NCI-H82 (cell line): ENCODE data around the gene CYTH3.

ENCODE experiments used
- DNase-seq: peaks from one replicate; lab custom pipeline; 2025; lab: John Stamatoyannopoulos, UW

The CYTH3 gene

GRCh38 chr7:6165521-6166320 lies 106.7 kb downstream of the CYTH3 start:
- no peak for DNase-seq

- no peak for DNase-seq
Measured at GRCh38 chr7:6165075-6165474, 107.3 kb downstream of the CYTH3 start.

GRCh38 chr7:6164491-6164890 lies 107.9 kb downstream of the CYTH3 start:
- DNase-seq = no peak

GRCh38 chr7:6164010-6164409 lies 108.4 kb downstream of the CYTH3 start:
- no peak for DNase-seq

GRCh38 chr7:6163402-6163801 lies 109.0 kb downstream of the CYTH3 start:
- no peak for DNase-seq

- no peak for DNase-seq
Measured at GRCh38 chr7:6162650-6163366, 109.6 kb downstream of the CYTH3 start.

- DNase-seq = no peak
Measured at GRCh38 chr7:6162331-6162620, 110.1 kb downstream of the CYTH3 start.

- DNase-seq = no peak
Measured at GRCh38 chr7:6161463-6162330, 110.7 kb downstream of the CYTH3 start.

- DNase-seq = peak; percentile 96
Measured at GRCh38 chr7:6160191-6160623, 112.2 kb downstream of the CYTH3 start.

GRCh38 chr7:6159524-6160031 lies 112.8 kb downstream of the CYTH3 start:
- no peak for DNase-seq

GRCh38 chr7:6159097-6159483 lies 113.3 kb downstream of the CYTH3 start:
- DNase-seq = no peak

- no peak for DNase-seq
Measured at GRCh38 chr7:6158424-6159096, 113.9 kb downstream of the CYTH3 start.

GRCh38 chr7:6157685-6158423 lies 114.6 kb downstream of the CYTH3 start:
- DNase-seq = no peak

- DNase-seq = no peak
Measured at GRCh38 chr7:6156734-6157133, 115.7 kb downstream of the CYTH3 start.

GRCh38 chr7:6155596-6155995 lies 116.8 kb downstream of the CYTH3 start:
- no peak for DNase-seq

- DNase-seq = no peak
Measured at GRCh38 chr7:6154542-6155404, 117.7 kb downstream of the CYTH3 start.

- no peak for DNase-seq
Measured at GRCh38 chr7:6153646-6154541, 118.5 kb downstream of the CYTH3 start.

- no peak for DNase-seq
Measured at GRCh38 chr7:6151994-6152735, 120.3 kb downstream of the CYTH3 start.
